HG03521 (cell line): ENCODE data around the gene PSMD6.

ENCODE experiments used
- ATAC-seq: cut with Tn5 transposase; IDR thresholded peaks from one replicate; pipeline ENCODE4 v1.9.1; 2021; ENCODE audit warnings: mild to moderate bottlenecking, moderate library complexity; ENCODE audit not compliant: unreplicated experiment

The PSMD6 gene

DNA sequence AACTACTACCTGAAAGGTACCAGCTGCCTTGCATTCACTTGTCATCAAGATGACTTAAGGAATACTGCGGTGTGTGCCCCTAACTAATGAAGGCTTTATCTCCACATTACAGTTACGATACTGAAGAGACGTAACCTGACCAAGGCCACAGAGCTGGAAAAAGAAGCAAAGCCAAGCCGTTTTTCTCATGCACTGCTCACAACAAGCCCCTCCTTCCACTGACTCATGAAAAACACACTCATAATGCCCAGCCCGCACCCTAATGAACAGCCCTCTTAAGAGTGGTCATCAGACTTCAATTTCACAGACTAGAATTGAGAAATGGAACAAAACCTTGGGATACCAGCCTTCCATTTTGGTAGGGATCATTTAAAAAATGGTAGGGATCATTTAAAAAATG is 11.6 kb downstream of the PSMD6 start:
- ATAC-seq: no peak

DNA sequence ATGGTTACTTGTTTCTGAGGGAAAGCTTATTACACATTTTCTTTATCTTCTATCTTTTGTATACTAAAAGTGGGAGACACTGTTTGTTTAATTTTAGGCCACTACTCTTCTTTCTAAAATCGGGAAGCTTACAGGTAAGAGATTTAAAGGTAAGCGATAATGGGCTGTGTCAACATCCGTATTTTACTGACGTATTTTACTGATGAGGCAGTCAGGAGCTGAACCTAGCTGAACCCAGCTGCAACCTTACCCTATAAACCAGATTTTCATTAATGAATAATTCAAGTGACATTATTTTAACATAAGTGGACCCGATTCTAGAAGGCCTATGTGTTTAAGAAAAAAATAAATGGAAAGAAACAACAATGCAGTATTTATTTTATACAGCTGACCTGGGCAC is 13.1 kb downstream of the PSMD6 start:
- no peak for ATAC-seq

DNA sequence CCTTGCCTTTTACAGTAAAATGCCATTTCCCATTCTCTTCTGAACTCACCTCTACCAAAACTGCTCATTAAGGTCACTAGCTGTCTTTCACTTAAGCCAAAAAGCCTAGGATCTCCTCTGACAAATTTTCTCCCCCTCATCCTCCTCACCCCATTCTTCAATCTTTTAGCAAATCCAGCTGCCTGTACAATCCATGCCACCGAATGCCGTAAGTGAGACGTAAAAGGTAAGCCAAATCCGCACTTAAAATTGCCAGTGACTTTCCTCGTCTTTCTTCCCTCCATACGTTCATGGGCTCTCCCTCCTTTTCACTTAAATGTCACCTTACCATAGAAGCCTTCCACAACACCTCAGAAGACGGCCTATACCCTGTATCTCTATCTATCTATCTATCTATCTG is 13.8 kb downstream of the PSMD6 start:
- ATAC-seq: no peak

DNA sequence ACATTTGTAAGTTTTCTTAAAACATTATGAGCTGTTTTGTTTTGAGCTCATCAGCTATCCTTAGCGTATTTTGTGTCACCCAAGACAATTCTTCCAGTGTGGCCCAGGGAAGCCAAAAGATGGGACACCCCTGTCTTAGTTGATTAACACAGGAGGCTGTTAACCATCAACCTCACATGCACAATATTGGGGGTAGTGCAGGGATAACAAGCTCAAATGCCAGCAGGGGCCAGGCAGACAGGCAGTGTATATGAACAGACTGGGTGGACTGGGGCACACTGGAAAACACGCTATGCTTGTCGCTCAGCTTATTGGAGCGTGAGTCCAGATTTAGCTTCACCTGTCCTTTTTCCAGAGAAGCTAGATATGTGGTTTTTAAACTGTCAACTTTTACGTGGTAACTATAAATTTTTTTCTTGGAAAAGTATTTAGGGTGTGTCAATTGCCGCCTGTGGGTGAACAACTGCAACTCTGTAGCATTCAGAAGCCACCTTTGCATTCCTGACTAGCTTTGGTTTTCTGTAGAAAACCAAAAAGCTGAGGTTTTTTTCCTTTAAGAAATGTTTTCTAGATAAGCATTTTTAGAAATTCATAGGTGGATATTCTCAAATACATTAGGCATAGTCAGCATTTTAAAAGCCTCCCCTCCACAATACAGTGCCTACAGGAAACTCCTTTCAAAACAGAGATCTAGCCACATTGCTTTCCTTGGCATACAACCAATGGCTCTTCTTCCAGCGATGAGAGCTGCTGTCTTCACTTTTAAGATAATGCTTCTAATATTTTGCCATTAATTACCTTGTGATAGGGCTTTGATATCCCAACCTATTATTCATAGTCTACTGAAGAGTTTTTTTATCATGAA is 14.6 kb downstream of the PSMD6 start:
- no peak for ATAC-seq

DNA sequence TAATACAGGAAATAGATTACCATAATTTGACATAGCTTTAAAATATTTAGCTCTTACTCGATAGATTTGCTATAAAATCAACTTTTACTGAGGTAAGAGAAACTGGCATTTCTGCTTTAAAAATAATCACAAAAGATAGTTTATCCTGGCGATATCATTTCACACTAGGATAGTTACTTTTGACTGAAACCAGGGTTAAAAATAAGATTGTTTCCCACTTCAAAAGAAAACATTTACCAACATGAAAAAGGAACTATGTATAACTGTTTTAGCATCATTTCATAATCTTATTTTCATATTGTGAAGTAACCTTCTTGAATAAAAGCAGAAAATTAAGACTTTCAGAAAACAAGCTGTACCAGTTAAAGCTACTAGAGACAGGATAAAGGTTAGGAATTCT is 15.3 kb downstream of the PSMD6 start:
- ATAC-seq: no peak

DNA sequence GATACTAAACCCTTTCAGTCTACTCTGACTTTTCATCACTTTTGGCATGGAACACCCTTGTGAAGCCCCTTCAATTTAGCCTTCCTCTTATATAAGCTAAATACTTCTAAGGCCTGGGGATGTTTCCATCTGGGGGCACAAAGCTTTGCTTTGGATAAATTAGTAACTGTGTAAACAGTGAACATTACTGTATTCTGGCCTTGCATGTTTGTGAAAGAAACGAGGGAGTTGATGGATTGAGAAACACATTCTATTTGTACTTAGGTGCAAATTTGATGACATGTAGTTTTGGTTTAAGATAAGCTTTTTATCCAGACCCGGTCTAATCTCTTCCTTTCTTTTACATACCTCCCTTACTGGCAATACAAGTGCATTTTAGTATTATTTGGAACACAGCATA is 19.7 kb downstream of the PSMD6 start:
- no peak for ATAC-seq

DNA sequence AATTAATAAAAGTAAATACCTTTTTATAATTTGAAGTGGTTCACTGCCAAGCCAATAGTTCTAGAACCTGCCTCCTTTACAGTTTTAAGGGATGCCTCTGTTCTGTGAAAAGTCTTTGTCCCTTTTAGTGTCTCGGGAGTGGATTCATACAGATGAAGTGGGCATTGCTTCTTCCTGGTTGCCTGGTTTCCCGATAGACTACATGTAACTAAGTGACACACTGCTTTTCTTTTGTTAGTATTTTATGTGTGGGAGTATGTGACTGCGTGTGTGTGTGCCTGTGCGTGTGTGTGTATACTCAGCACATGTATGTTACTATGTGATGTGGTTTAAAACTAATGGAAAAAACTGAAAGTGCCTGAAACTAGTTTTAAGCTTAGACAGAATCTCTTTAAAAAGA is 21.1 kb downstream of the PSMD6 start:
- no peak for ATAC-seq

DNA sequence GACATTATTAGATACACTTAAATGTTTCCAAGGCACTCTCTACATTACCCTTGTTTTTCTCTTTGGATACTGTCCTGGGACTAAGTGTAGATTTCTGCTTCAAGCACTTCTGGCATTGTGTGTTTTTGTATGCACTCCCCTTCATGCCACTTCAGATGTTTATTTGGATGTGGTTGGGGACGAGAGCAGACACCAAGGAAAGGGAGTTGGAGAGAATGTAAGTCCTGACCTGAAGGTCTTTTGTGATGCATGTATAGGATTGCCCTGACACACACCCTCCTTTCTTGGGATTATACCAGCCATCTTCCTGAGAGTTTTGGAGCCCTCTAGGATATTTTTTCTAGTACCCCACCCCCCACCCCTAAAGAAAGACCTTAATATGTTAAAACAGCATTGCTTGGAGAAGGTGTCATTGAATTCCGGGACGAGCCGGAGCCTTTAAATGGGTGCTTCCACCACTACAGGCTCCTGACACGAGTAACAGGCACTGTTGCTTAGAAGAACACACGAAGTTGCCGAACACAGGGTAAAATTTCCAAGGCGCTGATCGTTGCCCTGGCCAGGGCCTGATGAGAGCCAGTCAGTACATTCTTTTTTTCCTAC is 22.7 kb downstream of the PSMD6 start:
- no peak for ATAC-seq

DNA sequence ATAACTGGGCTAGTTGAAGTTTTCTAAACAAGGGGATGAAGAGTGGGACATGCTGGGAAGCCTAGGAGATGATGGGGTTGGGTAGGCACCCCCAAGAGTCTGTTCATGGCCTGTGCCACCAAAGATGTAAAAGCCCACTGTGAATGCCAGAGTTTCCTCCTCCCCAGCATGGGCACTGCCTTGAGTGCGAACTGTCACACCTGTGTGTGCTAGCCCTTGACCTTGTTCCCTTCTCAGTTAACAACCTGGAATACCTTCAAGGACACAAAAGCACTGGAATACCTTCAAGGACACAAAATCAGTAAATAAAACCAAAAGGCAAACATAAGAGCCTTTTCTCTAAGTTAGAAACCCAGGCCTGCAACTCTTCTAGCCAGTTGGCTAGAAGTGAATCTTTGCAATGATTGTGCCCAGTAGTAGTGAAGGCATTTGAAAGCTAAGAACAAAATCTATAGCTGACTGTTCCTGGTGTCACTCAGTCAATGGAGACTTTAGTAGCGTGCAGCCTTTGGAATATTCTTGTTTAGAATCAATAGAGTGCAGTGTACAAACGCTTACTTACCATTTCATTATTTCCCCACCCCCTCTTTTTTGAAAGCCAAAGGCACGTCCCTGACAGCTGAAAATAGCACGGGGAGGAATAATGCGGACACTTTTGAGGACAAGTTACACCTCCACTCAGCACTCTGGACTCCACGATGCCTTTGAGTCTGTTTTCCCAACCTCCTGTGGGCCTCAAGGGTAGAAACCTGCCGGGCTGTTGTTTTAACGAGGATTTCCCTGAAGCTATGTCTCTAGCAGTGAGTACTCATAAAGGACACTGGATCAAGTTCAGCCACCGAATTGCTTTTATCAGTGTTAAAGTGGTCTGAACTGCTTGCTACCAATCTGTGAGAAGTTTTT is 24.2 kb downstream of the PSMD6 start:
- ATAC-seq: no peak

DNA sequence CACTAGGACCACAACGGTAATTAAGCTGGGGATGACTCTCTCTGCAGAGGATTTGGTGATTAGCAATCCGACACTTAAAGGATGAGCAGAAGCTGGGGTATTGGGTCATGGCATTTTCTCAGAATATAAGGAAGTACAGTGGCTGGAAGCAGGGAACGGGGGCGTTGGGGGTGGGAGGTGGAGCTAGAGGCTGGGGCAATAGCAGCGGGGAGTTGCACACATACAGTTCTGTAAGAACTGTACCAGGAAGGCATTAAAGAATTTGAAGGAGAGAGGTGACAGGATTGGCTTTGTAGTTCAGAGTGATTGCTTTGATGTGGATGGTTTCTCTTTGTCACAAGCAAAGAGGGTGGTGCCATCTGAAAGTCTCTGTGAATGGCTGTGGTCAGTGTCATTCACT is 28.2 kb downstream of the PSMD6 start:
- ATAC-seq: no peak

DNA sequence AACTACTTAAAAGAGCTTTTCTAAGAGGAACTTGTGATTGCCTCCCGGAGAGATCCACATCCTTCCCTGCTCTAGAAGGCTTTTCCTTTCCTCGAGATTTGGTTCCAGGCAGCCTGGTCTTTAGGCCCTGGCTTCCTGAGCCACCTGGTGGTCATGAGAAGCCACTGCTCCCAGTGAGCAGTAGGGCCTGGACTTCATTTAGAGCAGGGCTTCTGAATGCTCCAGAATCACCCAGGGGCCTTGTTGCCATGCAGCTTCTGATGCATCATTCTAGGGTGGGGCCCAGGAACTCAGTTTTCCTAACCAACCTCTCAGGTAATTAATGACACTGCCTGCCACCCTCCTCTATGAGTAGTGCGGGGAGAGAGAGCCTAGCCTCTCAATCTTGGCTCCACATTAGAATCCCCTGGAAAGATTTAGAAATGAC is 29.6 kb downstream of the PSMD6 start:
- ATAC-seq: peak; percentile 84

DNA sequence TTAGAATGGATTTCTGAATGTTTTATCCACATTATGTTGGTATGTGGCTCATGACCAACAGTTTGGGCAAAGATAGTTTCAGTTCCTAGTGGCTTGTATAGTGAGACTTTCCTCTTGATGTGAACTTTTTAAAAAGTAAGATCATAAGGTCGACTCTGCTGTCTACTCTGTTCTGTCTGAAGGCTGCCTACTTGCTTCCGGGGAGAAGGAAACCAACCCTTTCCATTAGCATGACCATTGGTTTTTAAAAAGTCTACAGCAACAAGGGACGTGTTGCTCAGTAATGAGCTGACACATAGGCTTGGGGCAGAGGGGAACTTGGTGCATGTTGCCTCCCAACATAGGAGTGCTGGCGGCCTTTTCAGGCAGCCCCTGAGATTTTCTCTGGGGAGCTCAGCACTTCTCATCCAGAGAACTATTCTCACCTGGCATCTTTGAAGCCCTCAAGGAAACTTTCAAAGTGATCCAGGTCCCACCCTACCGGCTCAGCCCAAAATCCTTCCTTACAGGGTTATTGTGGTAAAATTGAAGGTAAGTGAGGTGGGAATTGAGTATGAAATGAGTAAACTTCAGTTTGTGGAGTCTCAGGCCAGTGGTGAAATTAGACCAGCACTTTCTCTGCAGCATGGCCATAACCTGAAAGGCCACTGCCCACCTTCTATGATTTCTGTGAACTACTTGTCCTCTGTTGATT is 30.6 kb downstream of the PSMD6 start:
- ATAC-seq: no peak

DNA sequence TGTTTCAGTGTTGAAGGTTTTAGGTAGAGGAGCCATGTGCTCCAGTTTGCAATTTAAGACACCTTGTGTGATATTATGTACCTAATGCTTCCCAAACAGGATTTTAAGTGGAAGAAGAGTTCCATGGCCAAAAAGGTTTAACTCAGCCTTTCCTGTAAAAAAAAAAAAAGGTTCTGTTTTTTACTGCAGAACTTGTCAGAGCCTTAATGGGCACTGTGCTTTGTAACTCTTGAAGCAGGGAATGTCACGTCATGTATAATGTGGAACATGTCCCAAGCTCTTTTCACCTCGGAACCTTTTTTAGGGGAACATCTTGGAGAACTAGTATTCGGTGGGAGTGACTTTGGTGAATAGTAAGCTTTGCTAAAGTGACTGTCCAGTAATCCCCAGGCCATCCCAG is 31.6 kb downstream of the PSMD6 start:
- no peak for ATAC-seq

DNA sequence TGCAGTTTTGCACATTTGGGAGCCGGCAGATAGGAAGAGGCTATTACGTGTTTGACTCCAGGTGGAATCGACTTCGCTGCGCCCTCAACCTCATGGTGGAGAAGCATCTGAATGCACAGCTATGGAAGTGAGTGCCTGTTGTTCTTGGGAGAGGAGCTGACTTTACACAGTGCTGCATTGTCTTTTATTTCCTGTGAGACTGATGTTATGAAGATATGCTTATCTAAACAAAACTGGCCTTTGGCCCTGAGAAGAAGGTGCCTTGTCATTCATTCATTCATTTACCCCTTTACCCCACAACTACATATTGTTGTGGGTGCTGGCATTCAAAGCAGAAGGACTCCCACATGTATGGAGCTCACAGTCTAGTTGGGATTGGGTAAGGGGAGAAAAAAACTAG is 32.6 kb downstream of the PSMD6 start:
- no peak for ATAC-seq

DNA sequence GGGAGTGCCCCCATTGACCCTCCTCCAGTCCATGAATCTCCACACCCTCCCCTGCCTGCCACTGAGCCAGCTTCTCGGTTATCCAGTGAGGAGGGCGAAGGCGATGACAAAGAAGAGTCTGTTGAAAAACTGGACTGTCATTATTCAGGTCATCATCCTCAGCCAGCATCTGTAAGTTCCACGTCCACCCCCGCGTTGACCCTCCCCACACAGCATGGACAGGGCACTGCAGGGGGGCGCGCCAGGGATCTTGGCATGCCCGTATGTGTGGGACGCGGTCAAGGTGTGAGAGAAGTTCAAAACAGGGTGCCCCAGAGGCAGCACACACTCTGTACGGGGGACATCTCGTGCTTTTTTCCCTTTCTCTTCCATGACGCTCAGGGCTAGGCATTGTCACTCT is 33.1 kb downstream of the PSMD6 start:
- ATAC-seq: no peak

DNA sequence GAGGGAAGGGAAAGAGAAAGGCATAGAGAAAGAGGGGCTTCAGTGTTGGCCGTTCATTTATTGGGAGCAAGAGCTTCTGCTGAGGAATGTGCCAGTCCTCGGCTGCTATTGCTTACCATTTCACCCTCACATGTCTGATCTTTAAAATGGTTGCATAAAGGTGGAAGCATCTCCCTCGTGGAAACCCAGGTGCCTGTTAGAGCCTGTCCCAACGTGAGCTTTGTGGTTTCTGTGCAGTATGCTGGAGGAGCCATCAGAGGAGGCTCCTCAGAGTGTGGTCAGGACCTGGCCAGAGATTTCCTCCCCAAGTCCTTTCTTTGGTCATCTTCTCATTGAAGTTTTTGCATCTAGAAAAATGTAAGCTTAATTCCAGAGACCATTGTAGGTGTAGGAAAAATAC is 34.4 kb downstream of the PSMD6 start:
- ATAC-seq: no peak

DNA sequence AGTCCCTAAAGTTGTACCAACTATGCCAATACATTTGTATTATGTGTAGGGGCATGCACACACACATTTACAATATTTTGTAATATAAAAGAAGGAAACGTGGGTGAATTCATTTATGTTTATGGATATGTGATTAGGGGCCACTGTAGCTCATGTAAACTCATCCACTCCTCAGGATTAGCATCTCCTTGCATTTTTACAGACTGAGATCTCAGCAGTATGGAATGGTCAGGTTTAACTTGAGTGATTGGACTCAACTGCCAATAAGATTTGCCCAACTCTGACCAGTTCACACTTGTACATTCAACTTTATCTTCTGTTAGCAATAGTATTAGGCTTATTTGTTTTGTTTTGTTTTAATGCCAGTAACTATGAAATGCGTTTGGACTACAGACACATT is 36.5 kb downstream of the PSMD6 start:
- ATAC-seq: no peak

DNA sequence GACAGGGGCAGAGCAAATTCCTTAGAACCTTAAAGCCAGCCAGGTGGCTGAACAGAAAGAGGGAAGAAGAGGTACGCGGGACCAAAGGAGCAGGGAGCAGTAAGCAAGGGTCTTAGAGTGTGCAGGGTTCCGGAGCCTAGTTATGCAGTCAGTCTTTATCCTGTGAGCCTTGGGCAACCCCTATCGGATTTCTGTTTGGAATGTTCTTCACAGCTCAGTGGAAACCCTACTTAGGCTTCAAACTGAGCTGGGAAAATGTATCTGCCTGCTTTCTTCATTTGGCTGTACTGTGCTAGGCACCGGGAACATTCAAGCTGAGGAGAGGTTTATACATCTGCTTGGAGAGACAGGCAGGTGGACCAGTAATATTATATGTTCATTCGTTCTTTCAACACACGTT is 37.1 kb downstream of the PSMD6 start:
- no peak for ATAC-seq

DNA sequence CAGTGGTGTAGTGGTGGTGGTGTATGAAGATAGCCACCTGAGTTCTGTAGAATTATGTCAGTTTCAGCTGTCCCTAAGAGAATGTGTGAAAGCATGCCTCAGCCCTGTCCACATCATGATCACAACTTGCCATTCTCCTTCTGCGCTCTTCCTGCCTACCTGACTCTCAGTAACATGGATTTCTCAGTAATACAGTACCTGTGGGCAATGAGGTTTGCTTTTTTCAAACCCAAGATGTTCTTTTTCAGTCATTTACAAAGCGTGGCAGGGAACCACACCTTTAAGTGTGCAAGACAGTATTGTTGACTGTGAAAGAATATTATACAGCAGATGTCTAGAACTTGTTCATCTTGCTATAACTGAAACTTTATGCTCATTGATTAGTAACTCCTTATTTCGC is 38.9 kb downstream of the PSMD6 start:
- no peak for ATAC-seq

DNA sequence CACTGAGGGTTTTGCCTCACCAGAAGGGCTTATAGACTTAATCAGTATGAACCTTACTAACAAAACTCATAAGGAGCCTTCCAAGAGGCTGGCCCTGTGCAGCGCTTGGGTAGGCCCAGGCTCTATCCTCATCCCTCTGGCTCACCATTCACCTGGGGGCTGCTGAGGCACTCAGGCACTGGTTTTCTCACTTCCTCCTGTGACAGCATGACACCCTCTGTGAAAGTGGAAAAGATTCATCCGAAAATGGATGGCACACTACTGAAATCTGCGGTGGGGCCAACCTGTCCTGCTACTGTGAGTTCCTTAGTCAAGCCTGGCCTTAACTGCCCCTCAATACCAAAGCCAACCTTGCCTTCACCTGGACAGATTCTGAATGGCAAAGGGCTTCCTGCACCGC is 41.3 kb downstream of the PSMD6 start:
- no peak for ATAC-seq

DNA sequence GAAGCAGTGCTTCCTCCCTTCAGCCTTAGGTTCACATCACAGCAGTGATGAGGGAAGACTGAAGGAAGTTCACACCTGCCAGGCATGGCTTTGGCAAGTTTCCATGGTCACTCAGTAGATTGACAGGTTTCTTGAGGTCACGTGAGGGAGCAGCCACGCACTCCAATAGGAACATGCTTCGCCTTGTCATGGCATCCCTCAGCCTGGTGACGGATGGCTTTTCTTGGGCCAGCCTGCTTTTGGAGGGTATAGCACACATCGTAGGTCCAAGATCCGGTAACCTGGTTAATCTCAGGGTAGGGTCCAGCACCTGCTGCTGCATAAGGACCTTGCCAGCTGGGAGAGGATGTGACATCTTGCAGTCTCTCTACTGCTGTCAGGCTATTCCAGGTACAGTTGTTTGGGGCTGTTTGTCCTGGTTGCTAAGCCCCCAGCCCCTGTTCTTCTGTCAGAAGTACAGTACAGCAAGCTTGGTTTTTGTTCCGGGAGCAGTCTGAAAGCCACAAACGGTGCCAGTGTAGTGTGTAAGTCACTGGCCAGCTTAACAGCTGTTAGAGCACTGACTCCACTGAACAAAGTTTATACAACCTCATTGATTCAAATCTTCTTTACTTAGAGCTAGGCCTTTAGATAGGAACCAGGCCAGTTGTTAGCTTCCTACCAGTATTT is 42.3 kb downstream of the PSMD6 start:
- no peak for ATAC-seq
